NCI-H2081 treated with DMSO at 0.1 percent for 48 hours (cell line): ENCODE measurements around the gene DSN1.
"Not testable (repeated sequence)": the region's sequence is repeated elsewhere in the genome, so short reads cannot be mapped to it uniquely, and the experiment has no call there.

Experiments
- DNase-seq: peaks from one replicate; lab custom pipeline; 2025; lab: John Stamatoyannopoulos, UW

The DSN1 gene

GRCh38 chr20:36773597-36774390 is at the start of gene DSN1:
Gene DSN1, minus strand, starts transcription at chr20:36773763. Its CDS starts 2,305 bp downstream, at chr20:36771458.
- DNase-seq, result peak; percentile 86

DNA sequence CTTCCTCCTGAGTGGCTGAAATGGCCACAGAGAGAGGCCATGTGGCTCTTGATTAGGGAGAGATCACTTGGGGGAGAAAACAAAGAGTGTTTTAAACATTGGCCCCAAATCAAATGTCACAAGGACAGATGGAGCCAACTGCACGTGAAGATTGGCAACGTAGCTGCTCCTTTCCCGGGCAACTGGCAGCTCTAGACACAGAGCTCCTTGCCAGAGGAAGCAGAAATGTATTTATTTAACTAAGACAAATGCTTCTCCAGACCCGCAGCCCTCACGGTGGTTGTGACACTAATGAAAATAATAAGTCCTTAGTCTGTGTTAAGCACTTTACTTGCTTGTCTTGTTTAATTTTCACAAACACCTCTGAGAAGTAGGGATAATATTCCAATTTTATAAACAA is 49.6 kb upstream of the DSN1 start:
- DNase-seq, result no peak

- DNase-seq, result no peak
Measured at GRCh38 chr20:36821964-36822437, 48.4 kb upstream of the DSN1 start.

- DNase-seq, result no peak
Measured at GRCh38 chr20:36820928-36821327, 47.4 kb upstream of the DSN1 start.

GRCh38 chr20:36820073-36820472 is 46.5 kb upstream of the DSN1 start:
- DNase-seq, result no peak

- DNase-seq, result no peak
Measured at GRCh38 chr20:36819659-36820058, 46.1 kb upstream of the DSN1 start.

DNA sequence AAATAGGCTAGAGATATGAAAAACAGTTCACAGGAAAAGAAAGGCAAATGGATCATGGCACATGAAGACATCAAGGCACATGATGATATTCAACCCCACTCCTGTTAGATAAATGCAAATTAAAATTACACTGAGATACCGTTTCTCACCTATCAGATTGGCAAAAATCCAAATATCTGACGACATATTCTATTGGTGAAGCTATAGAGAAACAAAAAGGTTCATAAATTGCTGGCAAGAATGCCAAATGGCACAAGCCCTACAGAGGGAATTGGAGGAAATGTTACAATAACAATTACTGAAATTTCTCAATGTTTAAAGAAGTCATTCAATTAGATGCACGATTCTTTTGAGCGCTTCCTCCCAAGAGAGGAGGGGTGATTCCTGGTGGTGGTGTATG is 45.3 kb upstream of the DSN1 start:
- DNase-seq, result no peak

DNA sequence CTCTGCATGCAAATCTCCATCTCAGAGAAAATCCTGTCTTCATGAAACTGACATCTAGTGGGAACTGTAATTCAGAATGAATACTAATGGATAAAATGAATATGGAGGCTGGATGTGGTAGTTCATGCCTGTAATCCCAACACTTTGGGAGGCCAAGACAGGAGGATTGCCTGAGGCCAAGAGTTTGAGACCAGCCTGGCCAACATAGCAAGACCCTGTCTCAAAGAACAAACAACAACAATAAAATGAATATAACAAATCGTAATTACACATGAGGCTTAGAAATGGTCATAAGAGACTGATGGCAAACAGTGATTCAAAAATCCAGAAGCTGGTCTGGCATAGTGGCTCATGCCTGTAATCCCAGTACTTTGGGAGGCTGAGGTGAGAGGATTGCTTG is 44.6 kb upstream of the DSN1 start:
- no peak for DNase-seq

DNA sequence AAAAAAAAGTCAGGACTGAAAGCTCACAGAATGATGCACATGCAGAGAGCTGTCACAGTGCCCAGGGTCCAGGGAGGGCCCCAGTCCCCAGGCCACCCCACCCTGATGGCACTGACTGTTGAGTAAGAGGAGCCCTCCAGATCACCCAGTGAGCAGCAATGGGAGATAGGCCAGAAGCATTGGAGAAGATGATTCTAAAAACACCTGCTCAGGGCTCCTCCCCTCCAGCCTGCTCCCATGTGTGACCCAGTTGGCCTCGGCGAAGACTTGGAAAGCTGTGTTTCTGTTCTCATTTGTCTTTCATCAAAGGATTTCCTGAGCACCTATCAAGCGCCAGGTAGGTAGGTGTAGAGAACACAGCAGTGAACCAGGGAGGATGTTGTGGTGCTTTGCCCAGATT is 43.9 kb upstream of the DSN1 start:
- no peak for DNase-seq

DNA sequence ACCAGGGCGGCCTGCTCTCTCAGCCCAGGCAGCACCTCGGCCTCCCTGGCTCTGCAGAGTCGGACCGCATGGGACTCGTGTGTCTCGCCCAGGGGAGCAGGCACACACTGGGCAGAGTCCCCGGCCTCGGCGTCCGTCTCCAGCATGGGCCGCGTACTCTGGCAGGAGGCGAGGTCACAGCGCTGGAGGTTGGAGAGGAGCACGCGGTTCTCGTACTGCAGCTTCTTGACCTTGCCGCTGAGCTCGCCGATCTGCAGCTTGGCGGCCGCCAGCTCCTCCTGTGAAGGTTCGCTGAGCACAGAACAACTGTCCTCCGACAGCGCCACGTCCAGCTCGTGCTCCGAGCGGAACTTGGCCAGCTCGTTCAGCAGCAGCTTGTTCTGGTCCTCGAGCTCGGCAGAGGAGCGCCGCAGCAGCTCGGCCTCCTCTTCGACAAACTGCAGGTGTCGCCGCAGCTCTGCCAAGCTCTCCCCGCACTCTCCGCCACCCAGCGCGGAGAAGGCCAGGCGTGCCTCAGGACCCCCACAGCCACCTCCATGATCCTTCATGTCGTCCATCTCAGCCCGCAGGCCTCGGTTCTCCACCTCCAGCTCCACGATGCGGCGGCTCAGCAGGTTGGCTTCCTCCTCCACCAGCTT is 42.0 kb upstream of the DSN1 start:
- no peak for DNase-seq

- no peak for DNase-seq
Measured at GRCh38 chr20:36812594-36813463, 39.3 kb upstream of the DSN1 start.

DNA sequence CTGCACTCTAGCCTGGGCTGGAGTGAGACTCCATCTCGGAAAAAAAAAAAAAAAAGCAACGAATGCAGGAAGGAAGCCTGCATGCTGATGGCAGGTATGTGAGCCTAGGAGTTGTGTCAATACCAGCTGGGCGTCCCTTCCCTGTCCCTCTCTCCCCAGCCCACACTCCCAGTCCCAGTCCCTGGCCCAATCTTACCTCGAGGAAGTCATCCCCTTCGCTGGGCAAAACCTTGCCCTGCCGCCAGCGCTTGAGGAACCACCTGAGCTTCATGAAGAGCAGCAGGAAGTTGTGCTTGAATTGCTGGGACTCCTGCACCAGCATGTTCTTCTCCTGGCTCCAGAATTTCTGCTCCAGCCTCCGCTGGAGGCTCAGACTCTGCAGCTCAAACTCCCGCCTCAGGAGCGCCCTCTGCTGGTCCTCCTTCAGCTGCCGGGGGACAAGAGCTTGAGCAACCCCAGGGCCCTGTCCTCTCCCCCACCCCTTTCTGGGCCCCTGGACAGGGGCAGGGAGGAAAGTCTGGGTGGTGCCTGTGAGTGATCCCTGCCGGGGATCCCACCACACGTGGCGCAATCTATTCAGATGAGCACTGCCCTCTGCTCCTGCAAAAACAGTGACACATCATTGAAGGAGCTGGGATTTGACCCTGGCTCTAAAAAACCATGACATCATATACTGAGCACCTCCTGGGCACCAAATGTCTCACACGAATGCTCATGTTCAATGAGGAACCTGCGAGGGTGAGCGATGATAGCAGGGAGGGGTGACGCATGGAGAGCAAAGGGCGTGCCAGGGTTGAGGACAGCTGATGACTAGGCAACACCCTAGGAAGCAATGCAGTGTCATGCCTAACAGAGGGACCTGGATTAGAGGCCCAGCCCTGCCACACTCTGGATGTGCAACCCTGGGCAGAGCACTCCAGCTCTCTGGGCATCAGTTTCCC is 35.0 kb upstream of the DSN1 start:
- no peak for DNase-seq

DNA sequence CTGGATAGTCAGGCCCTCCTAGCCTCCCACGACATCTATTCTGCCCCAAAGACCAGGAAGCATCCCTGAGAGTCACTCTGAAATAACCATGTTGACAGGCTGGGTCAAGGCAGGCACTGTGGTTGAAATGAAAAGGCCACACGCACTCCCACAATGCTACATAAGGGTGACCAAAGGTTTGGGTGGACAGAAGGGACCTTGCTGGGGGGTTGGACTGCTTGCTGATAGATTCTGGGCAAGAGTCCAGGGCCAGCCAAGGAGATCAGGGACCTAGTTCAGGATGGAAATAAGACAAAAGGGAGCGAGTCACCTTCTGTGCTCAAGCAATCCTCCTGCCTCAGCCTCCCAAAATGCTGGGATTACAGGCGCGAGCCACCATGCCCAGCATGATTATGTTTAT is 32.5 kb upstream of the DSN1 start:
- no peak for DNase-seq

- no peak for DNase-seq
Measured at GRCh38 chr20:36805396-36805795, 31.8 kb upstream of the DSN1 start.

- DNase-seq, result no peak
Measured at GRCh38 chr20:36804425-36804824, 30.9 kb upstream of the DSN1 start.

- DNase-seq, result no peak
Measured at GRCh38 chr20:36802326-36803222, 29.0 kb upstream of the DSN1 start.

- DNase-seq, result no peak
Measured at GRCh38 chr20:36800410-36800809, 26.8 kb upstream of the DSN1 start.

GRCh38 chr20:36799313-36799712 is 25.8 kb upstream of the DSN1 start:
- not testable (repeated sequence) for DNase-seq

GRCh38 chr20:36796875-36797274 is 23.3 kb upstream of the DSN1 start:
- DNase-seq, result no peak

- no peak for DNase-seq
Measured at GRCh38 chr20:36796117-36796516, 22.6 kb upstream of the DSN1 start.
